H1 (cell line): Measurements from ENCODE around the gene MAMSTR. TPM values are rescaled to one million over a fixed set of nuclear protein-coding genes. Genes with fewer than 3 reads are reported as not detected.

Source experiments
- CTCF ChIA-PET: fragments of 300-600 bp; sonication (Branson Sonifier 250); formaldehyde crosslinking; loops from one replicate; lab custom pipeline; 2021; ENCODE audit not compliant: partially characterized antibody; lab: Charles Lee
- POLR2A ChIA-PET: fragments of 300-600 bp; sonication (Branson Sonifier 250); formaldehyde crosslinking; loops from one replicate; lab custom pipeline; 2021; ENCODE audit warnings: inconsistent platforms; ENCODE audit not compliant: partially characterized antibody; lab: Charles Lee
- DNase-seq, 2 experiments: peaks; one replicate each; pipeline versions ENCODE4 v3.0.0 to v3.0.0-alpha.2; 2010 to 2022; ENCODE audit warnings: low spot score in 2 of 2, low read depth in 1 of 2, mixed read lengths in 1 of 2
- FAIRE-seq: peaks from 2 replicates; lab custom pipeline; 2011; peaks lifted over from hg19 to GRCh38; lab: Jason Lieb, UNC
- H2AFZ ChIP-seq: 2 replicates; pipeline ENCODE4 v1.8.1; 2012; ENCODE audit warnings: low read length, inconsistent platforms
- H2AK5ac ChIP-seq: 2 replicates; pipeline ENCODE4 v1.6.1; 2013; ENCODE audit warnings: low read depth, low read length
- H2BK120ac ChIP-seq: replicated peaks from 2 replicates; pipeline ENCODE3; 2013; ENCODE audit warnings: low read depth, low read length, inconsistent platforms
- H2BK12ac ChIP-seq: 2 replicates; pipeline ENCODE4 v1.6.1; 2013; ENCODE audit warnings: low read depth, low read length
- H2BK15ac ChIP-seq: 2 replicates; pipeline ENCODE4 v1.6.1; 2013; ENCODE audit warnings: low read length
- H2BK20ac ChIP-seq: 2 replicates; pipeline ENCODE4 v1.6.1; 2013; ENCODE audit warnings: low read length
- H2BK5ac ChIP-seq: 2 replicates; pipeline ENCODE4 v1.6.1; 2013; ENCODE audit warnings: low read depth, low read length
- H3K14ac ChIP-seq: 2 replicates; pipeline ENCODE4 v1.6.1; 2013; ENCODE audit warnings: inconsistent platforms; ENCODE audit not compliant: insufficient read length
- H3K18ac ChIP-seq: 2 replicates; pipeline ENCODE4 v1.6.1; 2013; ENCODE audit warnings: low read length; ENCODE audit errors: extremely low read depth
- H3K23ac ChIP-seq: 2 replicates; pipeline ENCODE4 v1.6.1; 2013; ENCODE audit warnings: inconsistent platforms; ENCODE audit not compliant: insufficient read length
- H3K23me2 ChIP-seq: 2 replicates; pipeline ENCODE4 v1.6.1; 2013; ENCODE audit warnings: low read depth, low read length
- H3K27ac ChIP-seq: 2 replicates; pipeline ENCODE4 v1.6.1; 2011; ENCODE audit warnings: low read depth, low read length, inconsistent platforms
- H3K27me3 ChIP-seq, 4 experiments: replicated peaks in 1 of 4; 1 replicate in 1 of 4; 2 replicates in 3 of 4; pipeline versions ENCODE4 v1.6.1 to v1.8.1; 2011 to 2013; ENCODE audit warnings: low read length in 3 of 4, mild to moderate bottlenecking in 3 of 4, inconsistent platforms in 2 of 4, mixed read lengths in 2 of 4, moderate library complexity in 1 of 4; ENCODE audit not compliant: control insufficient read depth in 3 of 4, insufficient read depth in 3 of 4; ENCODE audit errors: extremely low read depth in 1 of 4
- H3K36me3 ChIP-seq, 4 experiments: 2 replicates each; pipeline versions ENCODE4 v1.6.1 to v1.8.1; 2011 to 2013; ENCODE audit warnings: mild to moderate bottlenecking in 4 of 4, low read length in 3 of 4, moderate library complexity in 2 of 4, control low read depth in 1 of 4, inconsistent platforms in 1 of 4; ENCODE audit not compliant: insufficient read depth in 4 of 4, control insufficient read depth in 2 of 4
- H3K4ac ChIP-seq: replicated peaks from 2 replicates; pipeline ENCODE3; 2013; ENCODE audit warnings: low read length, low read depth, mixed read lengths, inconsistent platforms; ENCODE audit not compliant: insufficient read length
- H3K4me1 ChIP-seq, 4 experiments: replicated peaks in 1 of 4; 1 replicate in 1 of 4; 2 replicates in 3 of 4; pipeline versions ENCODE4 v1.6.1 to v1.8.1; 2011 to 2013; ENCODE audit warnings: low read length in 3 of 4, inconsistent platforms in 2 of 4, mixed read lengths in 1 of 4; ENCODE audit not compliant: insufficient read depth in 4 of 4, control insufficient read depth in 3 of 4
- H3K4me2 ChIP-seq, 2 experiments: 2 replicates each; pipeline versions ENCODE4 v1.6.1 to v1.8.1; 2011 to 2013; ENCODE audit warnings: low read depth in 2 of 2, low read length in 2 of 2, control low read depth in 1 of 2, inconsistent platforms in 1 of 2, mild to moderate bottlenecking in 1 of 2; ENCODE audit not compliant: insufficient read depth in 1 of 2
- H3K4me3 ChIP-seq, 4 experiments: fragments of 200-600, 300-600 bp in 1 of 4; sonication (generic), shearing (Covaris generic), sonication (Bioruptor Twin) in 1 of 4; 2 replicates each; pipeline versions ENCODE4 v1.5.1 to v1.8.1; 2011 to 2016; ENCODE audit warnings: low read length in 4 of 4, low read depth in 3 of 4, control low read depth in 2 of 4, inconsistent platforms in 2 of 4, mild to moderate bottlenecking in 2 of 4, mixed read lengths in 1 of 4, moderate library complexity in 1 of 4; ENCODE audit not compliant: insufficient read depth in 2 of 4; ENCODE audit errors: extremely low read depth in 1 of 4
- H3K56ac ChIP-seq: replicated peaks from 2 replicates; pipeline ENCODE3; 2013; ENCODE audit warnings: low read depth, mild to moderate bottlenecking, mixed read lengths, low read length, inconsistent platforms; ENCODE audit not compliant: insufficient read length
- H3K79me1 ChIP-seq: 2 replicates; pipeline ENCODE4 v1.6.1; 2013; ENCODE audit warnings: low read depth, low read length, control low read depth
- H3K79me2 ChIP-seq, 2 experiments: 2 replicates each; pipeline versions ENCODE4 v1.6.1 to v1.8.1; 2012 to 2013; ENCODE audit warnings: low read length in 2 of 2, mild to moderate bottlenecking in 2 of 2, inconsistent platforms in 1 of 2; ENCODE audit not compliant: insufficient read depth in 2 of 2, control insufficient read depth in 1 of 2
- H3K9ac ChIP-seq, 4 experiments: replicated peaks in 1 of 4; 1 replicate in 1 of 4; 2 replicates in 3 of 4; pipeline versions ENCODE4 v1.6.1 to v1.8.1; 2011 to 2013; ENCODE audit warnings: low read depth in 3 of 4, low read length in 3 of 4, control low read depth in 2 of 4, mild to moderate bottlenecking in 2 of 4, moderate library complexity in 2 of 4, inconsistent platforms in 1 of 4; ENCODE audit errors: extremely low read depth in 1 of 4
- H3K9me3 ChIP-seq, 2 experiments: 2 replicates each; pipeline versions ENCODE4 v1.6.1 to v1.8.1; 2012 to 2013; ENCODE audit warnings: mild to moderate bottlenecking in 2 of 2, moderate library complexity in 2 of 2, control low read depth in 1 of 2, inconsistent platforms in 1 of 2, low read depth in 1 of 2, low read length in 1 of 2, mixed read lengths in 1 of 2; ENCODE audit not compliant: insufficient read depth in 2 of 2
- H4K20me1 ChIP-seq, 2 experiments: replicated peaks in 1 of 2; 2 replicates each; pipeline versions ENCODE3 to v1.8.1; 2011 to 2013; ENCODE audit warnings: inconsistent platforms in 2 of 2, low read length in 2 of 2, mild to moderate bottlenecking in 1 of 2; ENCODE audit not compliant: insufficient read depth in 2 of 2, control insufficient read depth in 1 of 2
- H4K5ac ChIP-seq: 2 replicates; pipeline ENCODE4 v1.6.1; 2013; ENCODE audit warnings: low read length, low read depth, mixed read lengths, inconsistent platforms; ENCODE audit not compliant: insufficient read length
- H4K8ac ChIP-seq: 2 replicates; pipeline ENCODE4 v1.8.0; 2013; ENCODE audit warnings: mild to moderate bottlenecking, moderate library complexity, low read length, inconsistent platforms; ENCODE audit not compliant: insufficient read depth; ENCODE audit errors: extremely low read depth
- H4K91ac ChIP-seq: replicated peaks from 2 replicates; pipeline ENCODE3; 2013; ENCODE audit warnings: low read length, mixed read lengths, inconsistent platforms; ENCODE audit not compliant: insufficient read length
- CHD2 ChIP-seq: IDR thresholded peaks from 2 replicates; pipeline ENCODE4 v1.6.1; 2012; ENCODE audit warnings: low read length, improper control_type of control experiment
- FOSL1 ChIP-seq: IDR thresholded peaks from 2 replicates; pipeline ENCODE4 v1.6.1; 2011; ENCODE audit warnings: mild to moderate bottlenecking, low read depth, low read length, moderate library complexity; ENCODE audit not compliant: insufficient read depth
- JUN ChIP-seq: IDR thresholded peaks from 2 replicates; pipeline ENCODE4 v1.6.1; 2011; ENCODE audit warnings: low read depth, mild to moderate bottlenecking, improper control_type of control experiment, low read length
- JUND ChIP-seq: IDR thresholded peaks from 2 replicates; pipeline ENCODE4 v1.6.1; 2011; ENCODE audit warnings: mild to moderate bottlenecking, improper control_type of control experiment, low read length
- MAFK ChIP-seq: IDR thresholded peaks from 2 replicates; pipeline ENCODE4 v1.6.1; 2012; ENCODE audit warnings: low read depth, mild to moderate bottlenecking, improper control_type of control experiment, low read length
- RAD21 ChIP-seq, 2 experiments: IDR thresholded peaks in 1 of 2; conservative IDR thresholded peaks in 1 of 2; 2 replicates each; pipeline ENCODE4 v1.6.1; 2011; ENCODE audit warnings: low read depth in 2 of 2, low read length in 2 of 2, improper control_type of control experiment in 1 of 2, inconsistent platforms in 1 of 2, mild to moderate bottlenecking in 1 of 2, moderate library complexity in 1 of 2
- RNF2 ChIP-seq: fragments of 200-900, 300-1000 bp; sonication (generic); IDR thresholded peaks from 2 replicates; pipeline ENCODE4 v1.7.1; 2016; ENCODE audit warnings: borderline replicate concordance, low read depth, mild to moderate bottlenecking, antibody characterized with exemption, low read length; ENCODE audit not compliant: poor library complexity, severe bottlenecking; ENCODE audit errors: missing control alignments
- SAP30 ChIP-seq: fragments of 300-600 bp; sonication (generic); IDR thresholded peaks from 2 replicates; pipeline ENCODE4 v1.7.1; 2012; ENCODE audit warnings: low read length, moderate library complexity, mild to moderate bottlenecking, inconsistent platforms; ENCODE audit not compliant: insufficient read depth, insufficient replicate concordance
- SRF ChIP-seq: IDR thresholded peaks from 2 replicates; pipeline ENCODE4 v1.6.1; 2011; ENCODE audit warnings: mild to moderate bottlenecking, low read depth, low read length, moderate library complexity
- TCF12 ChIP-seq: IDR thresholded peaks from 2 replicates; pipeline ENCODE4 v1.6.1; 2011; ENCODE audit warnings: low read depth, mild to moderate bottlenecking, low read length
- YY1 ChIP-seq: IDR thresholded peaks from 2 replicates; pipeline ENCODE4 v1.6.1; 2011; ENCODE audit warnings: low read depth, mild to moderate bottlenecking, low read length
- WGBS, 2 experiments: shearing (Covaris generic) in 1 of 2; methylation state at CpG; one replicate each; pipeline versions ENCODE4 v1.1.6 to v1.1.7; 2013 to 2015; ENCODE audit warnings: low lambda C conversion rate in 2 of 2, mixed read lengths in 2 of 2, inconsistent platforms in 1 of 2, low coverage in 1 of 2, missing lambda C conversion rate in 1 of 2; ENCODE audit not compliant: insufficient replicate concordance in 2 of 2, insufficient coverage in 1 of 2, insufficient read length in 1 of 2; ENCODE audit errors: extremely low coverage in 1 of 2, missing lambda C conversion rate in 1 of 2; 5-methylcytosine and 5-hydroxymethylcytosine counted together
- polyA plus RNA-seq, 7 experiments: library from polyadenylated mRNA; depleted of rRNA in 3 of 7; stranded (reverse) in 5 of 7; unstranded in 2 of 7; fragments of >200 nt in 5 of 7; fragments of 200-250 nt in 2 of 7; gene quantifications; 1 replicate in 5 of 7; 2 replicates in 1 of 7; 4 replicates in 1 of 7; pipeline versions ENCODE4 v1.2.1 to v1.2.3, GENCODE V29; 2011 to 2013; ENCODE audit warnings: missing spikeins in 2 of 7, mixed read lengths in 2 of 7
- total RNA-seq: library from RNA; stranded (reverse); fragmentation: NEBNext Ultra II Directional; extraction: Animal tissue kit (Norgen Biotek cat#: 25700); gene quantifications from 2 replicates; pipeline ENCODE4 v1.2.1, GENCODE V29; 2021

Gene MAMSTR
- total and polyA plus RNA-seq, 2 of the 8 experiments (the other 6 are each of a cell fraction or from before 2014, with no cell fraction given) = 2.0 to 2.3 TPM

- Histone ChIP-seq H2BK5ac (no peak overlapping the region), H4K8ac (no peak overlapping the region), H3K56ac (no peak overlapping the region), H2BK20ac (0 out of 2 replicates have a peak overlapping the region, but pooled peaks have one; percentile 48), H2AK5ac (no peak overlapping the region), H4K5ac (no peak overlapping the region), H3K4me1 (no peaks in the 10 kb centered on the region; a peak in 1 of 7 replicates), H3K23ac (no peak overlapping the region), H2BK12ac (no peak overlapping the region), H2BK15ac (no peak overlapping the region), H3K14ac (no peak overlapping the region), H4K20me1 (no peaks in the 10 kb centered on the region), H3K18ac (no peak overlapping the region), H3K9me3 (no peaks in the 10 kb centered on the region), H2BK120ac (no peak overlapping the region), H3K4me2 (no peak overlapping the region), H3K4me3 (no peak overlapping the region), H3K23me2 (no peaks in the 10 kb centered on the region), H4K91ac (no peak overlapping the region), H3K9ac (no peak overlapping the region), H3K79me1 (no peaks in the 10 kb centered on the region), H3K36me3 (no peaks in the 10 kb centered on the region), H3K27ac (no peak overlapping the region), H3K4ac (no peak overlapping the region), H3K79me2 (no peaks in the 10 kb centered on the region), H2AFZ (no peak overlapping the region), H3K27me3 (no peaks in the 10 kb centered on the region)
- WGBS, 2 experiments = 87% methylated on average over 9 of the region's 9 CpGs; no CpG with 5 or more reads in 1 of the 2 experiments
- no peak for DNase-seq
- ChIA-PET CTCF (interaction anchor here (0.6 to 2.3 kb wide), 2 partner anchors 10 to 103 kb away, joined by 3 to 5 read pairs; no protein-coding TSS in a partner anchor), POLR2A (interaction anchor here (0.6 kb wide), 1 partner anchor 10 kb away, joined by 3 read pairs; the partner anchor contains the start of gene FUT2)
- no peak for FAIRE-seq
- TF ChIP-seq JUND (no peak), MAFK (no peak), RNF2 (no peak), FOSL1 (no peak), RAD21 (IDR thresholded peaks at IDR 0.05 in 1 of 2, conservative IDR thresholded peaks at IDR 0.05 in 1 of 2; ENCODE audit: low read depth in 2 of 2, low read length in 2 of 2) (no peak), SAP30 (no peak), YY1 (no peak), SRF (no peak), TCF12 (no peak), CHD2 (no peak), JUN (no peak)
These were observed 33.9 kb downstream of the MAMSTR start for GRCh38 chr19:48685583-48685982.
